Colonic mucosa (tissue), 4 donors: Measurements from ENCODE around the gene FTCDNL1. TPM values are rescaled to one million over a fixed set of nuclear protein-coding genes. Genes with fewer than 3 reads are reported as not detected.

Experiments used
- DNase-seq: peaks from one replicate; pipeline ENCODE4 v3.0.0-alpha.2; 2020
- H3K27ac ChIP-seq: fragments of 200-600 bp; one replicate; pipeline ENCODE4 v1.8.0; 2021
- H3K27me3 ChIP-seq: fragments of 200-600 bp; one replicate; pipeline ENCODE4 v1.8.0; 2021
- H3K36me3 ChIP-seq: fragments of 200-600 bp; one replicate; pipeline ENCODE4 v1.8.0; 2021
- H3K4me1 ChIP-seq: fragments of 200-600 bp; one replicate; pipeline ENCODE4 v1.8.0; 2021; ENCODE audit warnings: mild to moderate bottlenecking
- H3K4me3 ChIP-seq: fragments of 200-600 bp; one replicate; pipeline ENCODE4 v1.8.0; 2021
- H3K9ac ChIP-seq, 2 donors: one replicate each; pipeline ENCODE4 v1.7.0; 2013; ENCODE audit warnings: control low read depth in 2 of 2, low read depth in 2 of 2, low read length in 2 of 2
- H3K9me3 ChIP-seq: fragments of 200-600 bp; one replicate; pipeline ENCODE4 v1.8.0; 2021
- CTCF ChIP-seq: fragments of 200-600 bp; IDR thresholded peaks from one replicate; pipeline ENCODE4 v1.8.0; 2022; ENCODE audit warnings: antibody characterized with exemption, mild to moderate bottlenecking
- intact Hi-C: fragments of 100-400 bp; cut with DNase I; formaldehyde crosslinking; loops from one replicate; pipeline ENCODE4 v1.14.1; 2022
- total RNA-seq, 2 donors: library from RNA; stranded (reverse); fragmentation: NEBNext Ultra II Directional in 1 of 2; extraction: Animal tissue kit (Norgen Biotek cat#: 25700) in 1 of 2; gene quantifications; one replicate each; pipeline ENCODE4 v1.2.1, GENCODE V29; 2021
- donor health status: healthy.
- donor health status: DM: no; HTN: no; CAD: no.
- donor health status: DM: no; HTN: no; CAD: no.

FTCDNL1 gene
- total RNA-seq, 2 donors from 2014 or later: 1.3 to 1.8 TPM

- Histone ChIP-seq H3K36me3 (no peaks in the 10 kb centered on the region), H3K4me1 (no peaks in the 10 kb centered on the region), H3K27ac (no peak overlapping the region), H3K9me3 (no peaks in the 10 kb centered on the region), H3K9ac (no peak overlapping the region), H3K27me3 (no peaks in the 10 kb centered on the region), H3K4me3 (no peak overlapping the region)
- intact Hi-C loops: no loop called here
- DNase-seq: no peak
- TF ChIP-seq CTCF: no peak
These were observed 59.7 kb downstream of the FTCDNL1 start for GRCh38 chr2:199791326-199791725.

GRCh38 chr2:199784512-199784911 is 66.5 kb downstream of the FTCDNL1 start:
- intact Hi-C loops: no loop called here
- H3K4me3 ChIP-seq: no peak overlapping the region
- TF ChIP-seq CTCF: no peak
- no peaks in the 10 kb centered on the region for H3K9me3 ChIP-seq
- H3K36me3 ChIP-seq: no peaks in the 10 kb centered on the region
- no peaks in the 10 kb centered on the region for H3K4me1 ChIP-seq
- no peak overlapping the region for H3K9ac ChIP-seq
- H3K27ac ChIP-seq: no peak overlapping the region
- no peak for DNase-seq
- H3K27me3 ChIP-seq: no peaks in the 10 kb centered on the region

DNA sequence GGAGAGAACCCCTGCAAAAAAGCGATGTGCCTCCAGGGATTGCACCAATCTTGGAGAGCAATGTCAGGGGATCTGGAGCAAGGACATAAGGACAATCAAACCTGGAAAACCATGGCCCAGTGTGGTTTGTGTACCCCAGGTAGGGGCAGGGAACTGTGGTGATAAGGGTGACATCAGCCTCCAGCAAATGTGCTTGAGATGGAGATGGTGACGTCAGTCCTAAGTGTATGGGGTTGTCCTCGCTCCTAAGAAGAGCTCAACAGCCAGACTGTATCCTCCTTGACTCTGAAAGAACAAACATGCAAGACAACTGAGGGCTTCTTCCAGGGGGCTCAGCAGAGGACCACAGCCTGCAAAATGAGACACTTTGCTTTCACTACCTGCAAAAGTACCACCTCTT is 71.4 kb downstream of the FTCDNL1 start:
- intact Hi-C loops: no loop called here
- Histone ChIP-seq H3K27ac (no peak overlapping the region), H3K27me3 (no peaks in the 10 kb centered on the region), H3K4me3 (no peak overlapping the region), H3K36me3 (no peaks in the 10 kb centered on the region), H3K4me1 (no peaks in the 10 kb centered on the region), H3K9me3 (no peaks in the 10 kb centered on the region), H3K9ac (no peak overlapping the region)
- no peak for TF ChIP-seq CTCF
- DNase-seq: no peak

- Histone ChIP-seq H3K27ac (no peak overlapping the region), H3K4me3 (no peak overlapping the region), H3K27me3 (no peaks in the 10 kb centered on the region), H3K9me3 (no peaks in the 10 kb centered on the region), H3K4me1 (no peaks in the 10 kb centered on the region), H3K36me3 (no peaks in the 10 kb centered on the region), H3K9ac (no peak overlapping the region)
- DNase-seq: no peak
- no peak for TF ChIP-seq CTCF
- intact Hi-C loops: no loop called here
These were observed 72.3 kb downstream of the FTCDNL1 start for GRCh38 chr2:199778655-199779054.

GRCh38 chr2:199777916-199778315 is 73.1 kb downstream of the FTCDNL1 start:
- H3K36me3 ChIP-seq: no peaks in the 10 kb centered on the region
- H3K4me1 ChIP-seq: no peaks in the 10 kb centered on the region
- intact Hi-C loops: no loop called here

More at GRCh38 chr2:199777916-199778315, 73.1 kb downstream of the FTCDNL1 start:
- Histone ChIP-seq H3K27me3 (no peaks in the 10 kb centered on the region), H3K9ac (no peak overlapping the region), H3K9me3 (no peaks in the 10 kb centered on the region), H3K4me3 (no peak overlapping the region), H3K27ac (no peak overlapping the region)
- no peak for DNase-seq
- TF ChIP-seq CTCF: no peak
